Smooth muscle cell (in vitro differentiated cells): ENCODE measurements around the gene PLEKHH1. TPM values are rescaled to one million over a fixed set of nuclear protein-coding genes. Genes with fewer than 3 reads are reported as not detected.

Source experiments
- DNase-seq: peaks from one replicate; lab custom pipeline; 2025; ENCODE audit not compliant: unreplicated experiment; lab: John Stamatoyannopoulos, UW
- H2AFZ ChIP-seq: fragments of 200-600 bp; sonication (generic); 2 replicates; pipeline ENCODE4 v1.6.0; 2016; ENCODE audit warnings: antibody characterized with exemption, low read depth, mild to moderate bottlenecking
- H3F3A ChIP-seq: fragments of 200-600 bp; sonication (generic); 2 replicates; pipeline ENCODE4 v1.6.0; 2017; ENCODE audit warnings: antibody characterized with exemption, low read depth
- H3K27ac ChIP-seq: fragments of 200-600 bp; sonication (generic); 2 replicates; pipeline ENCODE4 v1.5.1; 2016; ENCODE audit warnings: low read depth, mild to moderate bottlenecking
- H3K27me3 ChIP-seq: fragments of 200-600 bp; sonication (generic); 2 replicates; pipeline ENCODE4 v1.6.1; 2016; ENCODE audit warnings: low read depth, mild to moderate bottlenecking
- H3K36me3 ChIP-seq: fragments of 200-600 bp; sonication (generic); 2 replicates; pipeline ENCODE4 v1.5.1; 2016; ENCODE audit warnings: low read depth
- H3K4me1 ChIP-seq: fragments of 200-600 bp; sonication (generic); 2 replicates; pipeline ENCODE4 v1.5.1; 2016; ENCODE audit warnings: low read depth
- H3K4me2 ChIP-seq: fragments of 200-600 bp; sonication (generic); 2 replicates; pipeline ENCODE4 v1.6.0; 2016; ENCODE audit warnings: mild to moderate bottlenecking
- H3K4me3 ChIP-seq: fragments of 200-600 bp; sonication (generic); 2 replicates; pipeline ENCODE4 v1.5.1; 2016; ENCODE audit warnings: mild to moderate bottlenecking
- H3K79me2 ChIP-seq: fragments of 200-600 bp; sonication (generic); 2 replicates; pipeline ENCODE4 v1.6.0; 2016; ENCODE audit warnings: low read depth, mild to moderate bottlenecking
- H3K9ac ChIP-seq: fragments of 200-600 bp; sonication (generic); 2 replicates; pipeline ENCODE4 v1.6.0; 2016; ENCODE audit warnings: low read depth
- H3K9me3 ChIP-seq: fragments of 200-600 bp; sonication (generic); replicated peaks from 2 replicates; pipeline ENCODE4 v1.5.1; 2016; ENCODE audit warnings: low read depth
- H4K20me1 ChIP-seq: fragments of 200-600 bp; sonication (generic); 2 replicates; pipeline ENCODE4 v1.6.0; 2016; ENCODE audit warnings: low read depth
- CTCF ChIP-seq: fragments of 200-600 bp; sonication (generic); IDR thresholded peaks from 2 replicates; pipeline ENCODE4 v1.5.1; 2017; ENCODE audit warnings: borderline replicate concordance, mild to moderate bottlenecking, antibody characterized with exemption; ENCODE audit not compliant: insufficient read depth, poor library complexity, severe bottlenecking
- WGBS: methylation state at CpG from one replicate; pipeline ENCODE4 v1.1.7; 2016; ENCODE audit warnings: low lambda C conversion rate; 5-methylcytosine and 5-hydroxymethylcytosine counted together
- polyA plus RNA-seq: library from polyadenylated mRNA; unstranded; fragments of >200 nt; fragmentation: Nextera tagmentation; extraction: Ambion mirVana; gene quantifications from 2 replicates; pipeline ENCODE4 v1.2.1, GENCODE V29; 2016
- total RNA-seq: library from RNA; depleted of rRNA; stranded (reverse); fragments of >200 nt; gene quantifications from 2 replicates; pipeline ENCODE4 v1.2.3, GENCODE V29; 2014

The PLEKHH1 gene
- total and polyA plus RNA-seq, 2 experiments from 2014 or later: 0.88 to 12.1 TPM

GRCh38 chr14:67557656-67558055 is 24.6 kb downstream of the PLEKHH1 start:
- H4K20me1 ChIP-seq: no peaks in the 10 kb centered on the region
- no peaks in the 10 kb centered on the region for H3K4me1 ChIP-seq
- H3K27ac ChIP-seq: peak overlapping the region; percentile 43
- H3K27me3 ChIP-seq: no peaks in the 10 kb centered on the region
- no peaks in the 10 kb centered on the region for H3F3A ChIP-seq
- no peak overlapping the region for H3K4me3 ChIP-seq
- H3K9ac ChIP-seq: no peak overlapping the region
- no peak for TF ChIP-seq CTCF
- no peaks in the 10 kb centered on the region for H3K36me3 ChIP-seq
- DNase-seq: no peak
- H3K4me2 ChIP-seq: no peak overlapping the region
- no peak overlapping the region for H2AFZ ChIP-seq
- no peaks in the 10 kb centered on the region for H3K9me3 ChIP-seq
- WGBS: 98% methylated on average over 3 of the region's 3 CpGs
- no peaks in the 10 kb centered on the region for H3K79me2 ChIP-seq

GRCh38 chr14:67559639-67560038 is 26.5 kb downstream of the PLEKHH1 start:
- 92% methylated on average over 4 of the region's 4 CpGs for WGBS
- no peak for DNase-seq
- Histone ChIP-seq H3K27me3 (no peaks in the 10 kb centered on the region), H3F3A (no peaks in the 10 kb centered on the region), H3K4me2 (no peak overlapping the region), H3K36me3 (no peaks in the 10 kb centered on the region), H3K9ac (no peak overlapping the region), H3K9me3 (no peaks in the 10 kb centered on the region), H2AFZ (no peak overlapping the region), H4K20me1 (no peaks in the 10 kb centered on the region), H3K79me2 (no peaks in the 10 kb centered on the region), H3K4me1 (no peaks in the 10 kb centered on the region), H3K27ac (no peak overlapping the region), H3K4me3 (no peak overlapping the region)
- TF ChIP-seq CTCF: no peak

GRCh38 chr14:67562025-67562775 is 29.1 kb downstream of the PLEKHH1 start:
- Histone ChIP-seq H3K4me3 (no peak overlapping the region), H2AFZ (no peak overlapping the region), H3K9me3 (no peaks in the 10 kb centered on the region), H3K9ac (no peak overlapping the region), H3K27me3 (no peaks in the 10 kb centered on the region), H3K4me2 (no peak overlapping the region), H3K4me1 (peaks cover 4% of the 10 kb centered on the region), H3F3A (no peaks in the 10 kb centered on the region), H4K20me1 (no peaks in the 10 kb centered on the region), H3K79me2 (no peaks in the 10 kb centered on the region), H3K27ac (no peak overlapping the region), H3K36me3 (no peaks in the 10 kb centered on the region)
- no peak for DNase-seq
- TF ChIP-seq CTCF: no peak
- WGBS: 92% methylated on average over 14 of the region's 14 CpGs

GRCh38 chr14:67562776-67563150 is 29.7 kb downstream of the PLEKHH1 start:
- 100% methylated on average over 5 of the region's 5 CpGs for WGBS
- Histone ChIP-seq H3K79me2 (no peaks in the 10 kb centered on the region), H4K20me1 (no peaks in the 10 kb centered on the region), H3K4me1 (peaks cover 4% of the 10 kb centered on the region), H2AFZ (no peak overlapping the region), H3K9ac (no peak overlapping the region), H3K4me2 (no peak overlapping the region), H3F3A (no peaks in the 10 kb centered on the region), H3K36me3 (no peaks in the 10 kb centered on the region), H3K4me3 (no peak overlapping the region), H3K9me3 (no peaks in the 10 kb centered on the region), H3K27ac (no peak overlapping the region), H3K27me3 (no peaks in the 10 kb centered on the region)
- DNase-seq: no peak
- TF ChIP-seq CTCF: no peak
